ENCODE data around the gene AXDND1.
"Not testable (repeated sequence)": the region's sequence is repeated elsewhere in the genome, so short reads cannot be mapped to it uniquely, and the experiment has no call there.

Gene AXDND1

GRCh38 chr1:179399399-179399798, 33.6 kb downstream of the AXDND1 start:
- H3K27me3 Mint-ChIP-seq, CTCF ChIA-PET, H3K4me3 Mint-ChIP-seq, H3K36me3 Mint-ChIP-seq, H3K9me3 Mint-ChIP-seq, H3K4me1 Mint-ChIP-seq, H3K27ac Mint-ChIP-seq, DNase-seq: not testable (repeated sequence)

DNA sequence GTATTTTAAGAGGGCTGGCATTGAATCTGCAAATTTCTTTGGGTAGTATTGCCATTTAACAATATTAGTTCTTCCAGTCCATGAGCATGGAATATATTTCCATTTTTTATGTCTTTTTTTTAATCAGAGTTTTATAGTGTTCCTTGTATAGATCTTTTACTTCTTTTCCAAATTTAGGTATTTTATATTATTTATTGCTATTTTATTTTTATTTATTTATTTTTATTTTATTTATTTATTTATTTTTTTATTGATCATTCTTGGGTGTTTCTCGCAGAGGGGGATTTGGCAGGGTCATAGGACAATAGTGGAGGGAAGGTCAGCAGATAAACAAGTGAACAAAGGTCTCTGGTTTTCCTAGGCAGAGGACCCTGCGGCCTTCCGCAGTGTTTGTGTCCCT, 52.0 kb downstream of the AXDND1 start:
- H3K4me1 Mint-ChIP-seq, H3K4me3 Mint-ChIP-seq, H3K27me3 Mint-ChIP-seq, CTCF ChIA-PET, DNase-seq, H3K9me3 Mint-ChIP-seq, H3K36me3 Mint-ChIP-seq, H3K27ac Mint-ChIP-seq: not testable (repeated sequence)

DNA sequence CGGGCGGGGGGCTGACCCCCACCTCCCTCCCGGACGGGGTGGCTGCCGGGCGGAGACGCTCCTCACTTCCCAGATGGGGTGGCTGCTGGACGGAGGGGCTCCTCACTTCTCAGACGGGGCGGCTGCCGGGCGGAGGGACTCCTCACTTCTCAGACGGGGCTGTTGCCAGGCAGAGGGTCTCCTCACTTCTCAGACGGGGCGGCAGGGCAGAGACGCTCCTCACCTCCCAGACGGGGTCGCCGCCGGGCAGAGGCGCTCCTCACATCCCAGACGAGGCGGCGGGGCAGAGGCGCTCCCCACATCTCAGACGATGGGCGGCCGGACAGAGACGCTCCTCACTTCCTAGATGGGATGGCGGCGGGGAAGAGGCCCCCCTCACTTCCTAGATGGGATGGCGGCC, 52.9 kb downstream of the AXDND1 start:
- H3K27me3 Mint-ChIP-seq, H3K36me3 Mint-ChIP-seq, H3K4me1 Mint-ChIP-seq, H3K27ac Mint-ChIP-seq, H3K9me3 Mint-ChIP-seq, H3K4me3 Mint-ChIP-seq, CTCF ChIA-PET, DNase-seq: not testable (repeated sequence)

- Mint-ChIP-seq H3K4me3 (no peak overlapping the region), H3K9me3 (peaks cover 14% of the 10 kb centered on the region), H3K27ac (no peak overlapping the region), H3K4me1 (no peaks in the 10 kb centered on the region), H3K27me3 (no peaks in the 10 kb centered on the region), H3K36me3 (no peaks in the 10 kb centered on the region)
- no peak for DNase-seq
- CTCF ChIA-PET = no interaction called here
These were observed 58.8 kb downstream of the AXDND1 start for GRCh38 chr1:179424610-179425009.

GRCh38 chr1:179425186-179425585, 59.4 kb downstream of the AXDND1 start:
- Mint-ChIP-seq H3K4me1 (no peaks in the 10 kb centered on the region), H3K36me3 (no peaks in the 10 kb centered on the region), H3K4me3 (no peak overlapping the region), H3K27me3 (no peaks in the 10 kb centered on the region), H3K27ac (no peak overlapping the region), H3K9me3 (peaks cover 14% of the 10 kb centered on the region)
- no peak for DNase-seq
- CTCF ChIA-PET = no interaction called here

DNA sequence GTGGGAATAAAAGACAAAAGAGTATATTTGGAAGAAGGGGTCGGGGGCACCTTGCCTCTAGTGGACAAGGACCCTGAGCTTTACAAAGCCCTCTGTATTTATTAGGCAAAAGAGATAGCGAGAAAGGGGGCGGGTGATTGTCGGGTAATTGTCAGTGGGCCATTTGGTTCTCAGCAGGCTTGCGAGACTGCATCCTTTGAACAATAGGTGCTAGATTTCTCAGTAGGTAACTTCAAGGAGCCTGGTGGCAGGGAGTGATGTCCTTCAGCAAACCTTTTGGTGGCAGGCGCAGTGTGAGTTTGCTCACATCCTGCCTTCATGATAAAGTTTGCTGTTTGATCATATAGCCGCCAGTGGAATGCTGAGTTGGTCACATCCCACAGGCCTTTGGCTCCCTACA, 71.4 kb downstream of the AXDND1 start:
- Mint-ChIP-seq H3K9me3 (no peaks in the 10 kb centered on the region), H3K27ac (no peak overlapping the region)
- CTCF ChIA-PET = interaction anchor here (0.8 kb wide), 1 partner anchor 11 kb away, joined by 3 read pairs; no protein-coding TSS in a partner anchor

DNA sequence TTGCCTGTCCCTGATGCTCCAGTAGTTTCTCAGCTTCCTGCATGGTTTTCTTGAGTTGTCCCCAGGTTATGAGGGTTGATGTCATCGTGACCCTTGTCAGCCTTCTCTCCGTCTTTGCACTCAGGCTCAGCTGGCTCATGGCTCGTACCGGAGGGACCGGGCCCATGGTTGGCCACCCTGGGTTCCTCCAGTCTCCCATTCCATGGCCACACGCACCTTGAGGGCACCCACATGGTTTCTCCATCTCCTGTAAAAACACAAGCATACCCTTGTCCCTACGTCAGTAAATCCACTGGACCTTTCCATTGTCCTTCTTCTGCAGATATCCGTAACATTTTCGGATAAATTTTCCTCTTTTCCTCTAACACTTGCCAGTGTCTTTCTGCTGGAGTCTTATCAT, 73.9 kb downstream of the AXDND1 start:
- not testable (repeated sequence) for H3K36me3 Mint-ChIP-seq

More for the DNA sequence above, 71.4 kb downstream of the AXDND1 start:
- no peaks in the 10 kb centered on the region for H3K27me3 Mint-ChIP-seq
- no peak overlapping the region for H3K4me3 Mint-ChIP-seq
- H3K4me1 Mint-ChIP-seq = no peaks in the 10 kb centered on the region
- DNase-seq = no peak
- no peaks in the 10 kb centered on the region for H3K36me3 Mint-ChIP-seq

DNA sequence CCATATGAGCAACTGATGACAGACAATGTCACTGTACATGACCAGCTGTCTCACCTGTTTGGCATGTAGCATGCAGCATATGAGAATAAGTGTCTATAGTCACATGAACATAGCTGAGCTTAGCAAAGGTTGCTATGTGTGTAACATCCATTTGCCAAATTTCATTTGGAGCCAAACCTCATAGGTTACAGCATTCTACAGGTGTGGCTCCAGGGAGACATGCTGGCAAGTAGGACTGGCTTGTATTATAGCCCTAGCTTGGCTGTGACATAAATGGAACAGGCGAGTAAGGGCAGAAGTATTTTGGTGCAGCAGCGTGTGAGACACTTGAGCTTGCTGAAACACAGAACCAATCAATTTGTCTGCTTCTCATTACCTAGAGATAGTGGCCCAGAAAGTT, 74.5 kb downstream of the AXDND1 start:
- H3K27ac Mint-ChIP-seq, H3K4me3 Mint-ChIP-seq, H3K9me3 Mint-ChIP-seq, H3K27me3 Mint-ChIP-seq, H3K4me1 Mint-ChIP-seq, H3K36me3 Mint-ChIP-seq, CTCF ChIA-PET, DNase-seq: not testable (repeated sequence)

More for the DNA sequence above, 73.9 kb downstream of the AXDND1 start:
- H3K27ac Mint-ChIP-seq, CTCF ChIA-PET, H3K9me3 Mint-ChIP-seq, H3K4me3 Mint-ChIP-seq, H3K27me3 Mint-ChIP-seq, DNase-seq, H3K4me1 Mint-ChIP-seq: not testable (repeated sequence)

- H3K4me3 Mint-ChIP-seq = no peak overlapping the region
- no peaks in the 10 kb centered on the region for H3K4me1 Mint-ChIP-seq
- H3K27ac Mint-ChIP-seq = no peak overlapping the region
- H3K36me3 Mint-ChIP-seq = no peaks in the 10 kb centered on the region
- no peaks in the 10 kb centered on the region for H3K9me3 Mint-ChIP-seq
- CTCF ChIA-PET = no interaction called here
- H3K27me3 Mint-ChIP-seq = no peaks in the 10 kb centered on the region
- no peak for DNase-seq
These were observed 75.2 kb downstream of the AXDND1 start for GRCh38 chr1:179440971-179441370.

DNA sequence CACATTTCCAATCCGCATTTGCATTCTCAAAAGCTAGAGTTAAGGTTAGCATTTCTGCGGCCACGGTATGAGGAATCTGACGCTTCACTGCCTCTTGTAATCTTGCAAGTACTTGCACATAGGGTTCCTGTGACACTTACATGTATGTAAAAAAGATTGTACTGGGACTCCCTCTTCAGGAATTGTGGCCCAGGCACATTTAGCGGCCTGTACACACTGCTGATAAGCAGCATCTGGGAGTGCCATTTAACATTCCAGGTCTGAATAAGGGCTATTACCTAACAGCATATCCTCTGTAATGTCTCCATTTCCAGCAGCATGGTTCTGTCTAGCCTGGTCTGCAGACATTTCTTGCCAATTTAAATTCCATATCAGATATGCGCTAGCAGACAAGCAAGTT, 75.7 kb downstream of the AXDND1 start:
- no peaks in the 10 kb centered on the region for H3K27me3 Mint-ChIP-seq
- no peaks in the 10 kb centered on the region for H3K9me3 Mint-ChIP-seq
- no peak overlapping the region for H3K4me3 Mint-ChIP-seq
- no peaks in the 10 kb centered on the region for H3K4me1 Mint-ChIP-seq
- no peak for DNase-seq
- CTCF ChIA-PET = no interaction called here
- H3K27ac Mint-ChIP-seq = no peak overlapping the region
- no peaks in the 10 kb centered on the region for H3K36me3 Mint-ChIP-seq

GRCh38 chr1:179442846-179443245, 77.1 kb downstream of the AXDND1 start:
- H3K4me1 Mint-ChIP-seq, H3K27me3 Mint-ChIP-seq, H3K27ac Mint-ChIP-seq, DNase-seq, CTCF ChIA-PET, H3K36me3 Mint-ChIP-seq, H3K4me3 Mint-ChIP-seq, H3K9me3 Mint-ChIP-seq: not testable (repeated sequence)

DNA sequence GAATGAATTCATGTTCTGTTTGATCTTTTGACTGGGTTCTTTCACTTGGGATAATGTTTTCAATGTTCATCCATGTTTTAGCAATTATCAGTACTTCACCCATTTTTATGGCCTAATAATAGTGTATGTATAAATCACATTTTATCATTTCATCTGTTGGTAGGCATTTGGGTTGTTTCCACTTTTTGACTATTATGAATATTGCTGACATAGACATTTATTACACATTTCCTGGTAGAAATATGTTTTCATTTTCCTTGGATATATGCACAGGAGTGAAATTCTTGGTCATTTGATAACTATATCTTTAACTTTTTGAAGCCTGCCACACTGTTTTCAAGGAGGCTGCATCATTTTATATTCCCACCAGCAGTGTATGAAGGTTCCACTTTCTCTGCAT, 79.8 kb downstream of the AXDND1 start:
- no peaks in the 10 kb centered on the region for H3K9me3 Mint-ChIP-seq
- H3K27me3 Mint-ChIP-seq = no peaks in the 10 kb centered on the region
- no peak for DNase-seq
- CTCF ChIA-PET = no interaction called here
- H3K36me3 Mint-ChIP-seq = no peaks in the 10 kb centered on the region
- H3K4me1 Mint-ChIP-seq = no peaks in the 10 kb centered on the region
- no peak overlapping the region for H3K4me3 Mint-ChIP-seq
- H3K27ac Mint-ChIP-seq = no peak overlapping the region

GRCh38 chr1:179447489-179447888, 81.7 kb downstream of the AXDND1 start:
- peaks cover 2% of the 10 kb centered on the region for H3K9me3 Mint-ChIP-seq
- peak; percentile 25 for DNase-seq
- CTCF ChIA-PET = interaction anchor here (1.1 to 1.5 kb wide), 3 partner anchors 10 to 195 kb away, joined by 3 to 4 read pairs (median 4); no protein-coding TSS in a partner anchor

GRCh38 chr1:179448437-179449149, 82.8 kb downstream of the AXDND1 start:
- Mint-ChIP-seq H3K36me3 (no peaks in the 10 kb centered on the region), H3K27ac (no peak overlapping the region), H3K27me3 (no peaks in the 10 kb centered on the region), H3K4me3 (no peak overlapping the region), H3K4me1 (no peaks in the 10 kb centered on the region), H3K9me3 (peaks cover 2% of the 10 kb centered on the region)
- DNase-seq = no peak
- CTCF ChIA-PET = interaction anchor here (1.1 to 1.5 kb wide), 2 partner anchors 11 to 197 kb away, joined by 3 to 4 read pairs; no protein-coding TSS in a partner anchor

More at GRCh38 chr1:179447489-179447888, 81.7 kb downstream of the AXDND1 start:
- Mint-ChIP-seq H3K27me3 (no peaks in the 10 kb centered on the region), H3K4me3 (no peak overlapping the region), H3K4me1 (no peaks in the 10 kb centered on the region), H3K36me3 (no peaks in the 10 kb centered on the region), H3K27ac (no peak overlapping the region)

- H3K27me3 Mint-ChIP-seq = peaks cover 10% of the 10 kb centered on the region
- H3K4me1 Mint-ChIP-seq, CTCF ChIA-PET, H3K9me3 Mint-ChIP-seq, DNase-seq, H3K4me3 Mint-ChIP-seq, H3K27ac Mint-ChIP-seq, H3K36me3 Mint-ChIP-seq: not testable (repeated sequence)
These were observed 93.9 kb downstream of the AXDND1 start for GRCh38 chr1:179459606-179460206.

Measured in activated naive CD4-positive, alpha-beta T cell treated with anti-CD3 and anti-CD28 coated beads, Interleukin-2, amount 10 ng/mL, durations not matched to agents 7 days and 5 days (primary cell).